ENCODE results near the gene KCTD8.

KCTD8 gene

GRCh38 chr4:44145868-44146267 lies 302.7 kb downstream of the KCTD8 start:
- no peak for TF ChIP-seq CTCF (conservative IDR thresholded peaks at IDR 0.05)
- H3K27ac ChIP-seq, result no peak overlapping the region

- H3K27ac ChIP-seq, result no peak overlapping the region
- TF ChIP-seq CTCF (conservative IDR thresholded peaks at IDR 0.05), result no peak
Observed at GRCh38 chr4:44132526-44132925, 316.1 kb downstream of the KCTD8 start.
